GM12878 (cell line): ENCODE results near the gene SIX1. TPM values are rescaled to one million over a fixed set of nuclear protein-coding genes. Genes with fewer than 3 reads are reported as not detected.

ENCODE experiments used
- ATAC-seq: fragments of 200-7000 bp; cut with Tn5 transposase; 3 replicates; pipeline ENCODE4 v1.9.1; 2020; ENCODE audit warnings: mild to moderate bottlenecking, moderate library complexity
- BruUV-seq: library from RNA; stranded (reverse); fragments of 400-500 nt; replicated peaks from 2 replicates; lab custom pipeline; 2021; lab: Mats Ljungman, UMichigan
- CTCF ChIA-PET: fragments of 300-600 bp; sonication (Branson Sonifier 250); formaldehyde crosslinking; extraction: SDS; loops from one replicate; lab custom pipeline; 2021; ENCODE audit warnings: inconsistent platforms; lab: Yijun Ruan, JAX
- POLR2A ChIA-PET: fragments of 350-600 bp; formaldehyde crosslinking; extraction: SDS; loops from one replicate; lab custom pipeline; 2021; ENCODE audit warnings: inconsistent platforms; lab: Charles Lee
- RAD21 ChIA-PET: fragments of 300-600 bp; sonication (Branson Sonifier 250); formaldehyde crosslinking; loops from one replicate; lab custom pipeline; 2023; ENCODE audit warnings: antibody characterized with exemption; ENCODE audit not compliant: unreplicated experiment; lab: Charles Lee
- SMC1A ChIA-PET: fragments of 300-600 bp; sonication (Branson Sonifier 250); formaldehyde crosslinking; loops from one replicate; lab custom pipeline; 2023; ENCODE audit not compliant: unreplicated experiment, uncharacterized antibody; lab: Charles Lee
- DNase-seq: peaks from one replicate; pipeline ENCODE4 v3.0.0-alpha.2; 2011; ENCODE audit warnings: low read depth, low spot score
- FAIRE-seq: peaks from 3 replicates; lab custom pipeline; 2011; peaks lifted over from hg19 to GRCh38; lab: Jason Lieb, UNC
- H2AFZ ChIP-seq: 2 replicates; pipeline ENCODE4 v1.6.0; 2011; ENCODE audit warnings: low read depth, low read length, control low read depth; ENCODE audit not compliant: control insufficient read depth
- H3K27ac ChIP-seq: 2 replicates; pipeline ENCODE4 v1.5.1; 2011; ENCODE audit warnings: control low read depth; ENCODE audit not compliant: control insufficient read depth, insufficient read depth
- H3K27me3 ChIP-seq, 2 experiments: replicated peaks in 1 of 2; 2 replicates each; pipeline versions ENCODE4 v1.6.0 to v1.6.1; 2011; ENCODE audit warnings: low read length in 1 of 2; ENCODE audit not compliant: control insufficient read depth in 2 of 2, insufficient read depth in 2 of 2
- H3K36me3 ChIP-seq, 2 experiments: 2 replicates each; pipeline ENCODE4 v1.5.1; 2011; ENCODE audit warnings: low read length in 1 of 2; ENCODE audit not compliant: control insufficient read depth in 2 of 2, insufficient read depth in 2 of 2
- H3K4me1 ChIP-seq: 2 replicates; pipeline ENCODE4 v1.6.1; 2011; ENCODE audit warnings: mild to moderate bottlenecking, low read length, moderate library complexity, mixed read lengths; ENCODE audit not compliant: control insufficient read depth, insufficient read depth
- H3K4me2 ChIP-seq: 2 replicates; pipeline ENCODE4 v1.6.0; 2011; ENCODE audit warnings: control low read depth; ENCODE audit not compliant: control insufficient read depth, insufficient read depth
- H3K4me3 ChIP-seq: fragments of 200-600 bp; sonication (generic); 2 replicates; pipeline ENCODE4 v1.5.1; 2016
- H3K79me2 ChIP-seq: 2 replicates; pipeline ENCODE4 v1.6.0; 2011; ENCODE audit warnings: low read length; ENCODE audit not compliant: control insufficient read depth, insufficient read depth
- H3K9ac ChIP-seq: 2 replicates; pipeline ENCODE4 v1.8.0; 2011; ENCODE audit warnings: low read length, control low read depth, mixed read lengths; ENCODE audit not compliant: control insufficient read depth, insufficient read depth
- H3K9me3 ChIP-seq: replicated peaks from 3 replicates; pipeline ENCODE4 v1.5.1; 2011; ENCODE audit warnings: mild to moderate bottlenecking, low read length; ENCODE audit not compliant: control insufficient read depth, insufficient read depth
- H4K20me1 ChIP-seq: 2 replicates; pipeline ENCODE4 v1.6.0; 2011; ENCODE audit not compliant: control insufficient read depth, insufficient read depth
- BHLHE40 ChIP-seq, 2 experiments: fragments of 450-650 bp in 1 of 2; IDR thresholded peaks; 2 replicates each; pipeline ENCODE4 v1.6.1; 2011 to 2017; ENCODE audit warnings: low read depth in 2 of 2, borderline replicate concordance in 1 of 2, improper control_type of control experiment in 1 of 2, low read length in 1 of 2, mild to moderate bottlenecking in 1 of 2
- CTCF ChIP-seq, 3 experiments: IDR thresholded peaks in 2 of 3; conservative IDR thresholded peaks in 1 of 3; 2 replicates each; pipeline ENCODE4 v1.5.1; 2011; ENCODE audit warnings: low read depth in 3 of 3, low read length in 3 of 3, mild to moderate bottlenecking in 3 of 3, control low read depth in 2 of 3, moderate library complexity in 2 of 3, inconsistent platforms in 1 of 3, mixed read lengths in 1 of 3; ENCODE audit not compliant: control insufficient read depth in 2 of 3, insufficient read depth in 1 of 3; ENCODE audit errors: extremely low read depth in 1 of 3
- DPF2 ChIP-seq: fragments of 450-650 bp; IDR thresholded peaks from 2 replicates; pipeline ENCODE4 v1.6.1; 2017; ENCODE audit warnings: mild to moderate bottlenecking
- EP300 ChIP-seq, 2 experiments: fragments of 150-350 bp in 1 of 2; IDR thresholded peaks; 2 replicates each; pipeline ENCODE4 v1.6.1; 2011 to 2012; ENCODE audit warnings: low read depth in 2 of 2, low read length in 2 of 2, borderline replicate concordance in 1 of 2, improper control_type of control experiment in 1 of 2, inconsistent platforms in 1 of 2; ENCODE audit not compliant: control insufficient read depth in 1 of 2
- FOXK2 ChIP-seq: fragments of 450-650 bp; IDR thresholded peaks from 2 replicates; pipeline ENCODE4 v1.6.1; 2017; ENCODE audit warnings: mild to moderate bottlenecking, moderate library complexity
- GATAD2B ChIP-seq: fragments of 450-650 bp; conservative IDR thresholded peaks from 2 replicates; pipeline ENCODE4 v1.6.1; 2017; ENCODE audit warnings: low read depth, mild to moderate bottlenecking, moderate library complexity
- HDAC6 ChIP-seq: fragments of 200-600 bp; sonication (generic); IDR thresholded peaks from one replicate; pipeline ENCODE4 v1.8.0; 2017; ENCODE audit warnings: antibody characterized with exemption; ENCODE audit not compliant: unreplicated experiment
- NBN ChIP-seq: fragments of 450-650 bp; IDR thresholded peaks from 2 replicates; pipeline ENCODE4 v1.6.1; 2016
- NR2F1 ChIP-seq: fragments of 450-650 bp; conservative IDR thresholded peaks from 2 replicates; pipeline ENCODE4 v1.6.1; 2017; ENCODE audit warnings: mild to moderate bottlenecking
- PAX5 ChIP-seq: IDR thresholded peaks from 2 replicates; pipeline ENCODE4 v1.6.1; 2011; ENCODE audit warnings: low read depth, low read length, borderline replicate concordance
- RAD21 ChIP-seq: IDR thresholded peaks from 2 replicates; pipeline ENCODE4 v1.6.1; 2011; ENCODE audit warnings: mild to moderate bottlenecking, low read depth, low read length, moderate library complexity; ENCODE audit not compliant: insufficient read depth
- RB1 ChIP-seq: fragments of 450-650 bp; formaldehyde crosslinking; IDR thresholded peaks from 2 replicates; pipeline ENCODE4 v1.6.1; 2017; ENCODE audit warnings: mild to moderate bottlenecking, borderline replicate concordance
- SMAD5 ChIP-seq: IDR thresholded peaks from 2 replicates; pipeline ENCODE4 v1.6.1; 2016; ENCODE audit warnings: antibody characterized with exemption, low read depth
- SMC3 ChIP-seq: IDR thresholded peaks from 2 replicates; pipeline ENCODE4 v1.6.1; 2011; ENCODE audit warnings: low read length, improper control_type of control experiment, borderline replicate concordance
- SPI1 ChIP-seq: IDR thresholded peaks from 2 replicates; pipeline ENCODE4 v1.6.1; 2011; ENCODE audit warnings: low read depth, mild to moderate bottlenecking, low read length, moderate library complexity, borderline replicate concordance; ENCODE audit not compliant: insufficient read depth
- SREBF2 ChIP-seq: IDR thresholded peaks from 2 replicates; pipeline ENCODE4 v1.6.1; 2012; ENCODE audit warnings: mild to moderate bottlenecking, low read length
- STAT1 ChIP-seq: fragments of 450-650 bp; conservative IDR thresholded peaks from 2 replicates; pipeline ENCODE4 v1.6.1; 2014; ENCODE audit warnings: antibody characterized with exemption, mild to moderate bottlenecking
- TARDBP ChIP-seq: IDR thresholded peaks from 2 replicates; pipeline ENCODE4 v1.6.1; 2016; ENCODE audit warnings: borderline replicate concordance
- ZNF384 ChIP-seq: IDR thresholded peaks from 2 replicates; pipeline ENCODE4 v1.6.1; 2012; ENCODE audit warnings: low read depth, mild to moderate bottlenecking, low read length, improper control_type of control experiment, borderline replicate concordance
- WGBS: methylation state at CpG from one replicate; pipeline ENCODE4 v1.1.6; 2016; ENCODE audit warnings: low lambda C conversion rate; ENCODE audit not compliant: insufficient replicate concordance, insufficient coverage; ENCODE audit errors: missing lambda C conversion rate; 5-methylcytosine and 5-hydroxymethylcytosine counted together
- in situ Hi-C: fragments of 300-500 bp; cut with MboI; formaldehyde crosslinking; loops from 9 replicates; pipeline ENCODE4 v1.14.3; 2018; ENCODE audit warnings: mixed read lengths
- intact Hi-C: fragments of 100-400 bp; cut with micrococcal nuclease; formaldehyde crosslinking; loops from one replicate; pipeline ENCODE4 v1.14.2; 2022; ENCODE audit not compliant: unreplicated experiment
- polyA plus RNA-seq, 11 experiments: library from polyadenylated mRNA; depleted of rRNA in 4 of 11; unstranded in 6 of 11; stranded (reverse) in 5 of 11; fragments of >200 nt; fragmentation: Nextera tagmentation in 4 of 11; fragmentation: Illumina TruSeq in 1 of 11; extraction: Ambion mirVana in 4 of 11; extraction: Trizol in 1 of 11; gene quantifications; 1 replicate in 1 of 11; 2 replicates in 10 of 11; pipeline versions ENCODE4 v1.2.1 to v1.2.3, GENCODE V29; 2011 to 2016; ENCODE audit warnings: inconsistent platforms in 2 of 11, missing spikeins in 2 of 11, low read depth in 1 of 11
- total RNA-seq, 4 experiments: library from RNA; depleted of rRNA in 3 of 4; stranded (reverse); fragments of >200 nt in 3 of 4; fragmentation: Illumina TruSeq in 1 of 4; extraction: Trizol in 1 of 4; gene quantifications; 2 replicates each; pipeline versions ENCODE4 v1.2.1 to v1.2.3, GENCODE V29; 2013 to 2021
- TF ChIP-seq, protein P1 (sequence below): IDR thresholded peaks from 2 replicates; pipeline ENCODE4 v1.6.1; 2012; ENCODE audit warnings: low read depth, low read length, improper control_type of control experiment

SIX1 gene
- total and polyA plus RNA-seq, 10 of the 15 experiments (the other 5 are each of a cell fraction or from before 2014, with no cell fraction given), result 0.03 to 0.06 (median 0.05) TPM; not detected in 5

DNA sequence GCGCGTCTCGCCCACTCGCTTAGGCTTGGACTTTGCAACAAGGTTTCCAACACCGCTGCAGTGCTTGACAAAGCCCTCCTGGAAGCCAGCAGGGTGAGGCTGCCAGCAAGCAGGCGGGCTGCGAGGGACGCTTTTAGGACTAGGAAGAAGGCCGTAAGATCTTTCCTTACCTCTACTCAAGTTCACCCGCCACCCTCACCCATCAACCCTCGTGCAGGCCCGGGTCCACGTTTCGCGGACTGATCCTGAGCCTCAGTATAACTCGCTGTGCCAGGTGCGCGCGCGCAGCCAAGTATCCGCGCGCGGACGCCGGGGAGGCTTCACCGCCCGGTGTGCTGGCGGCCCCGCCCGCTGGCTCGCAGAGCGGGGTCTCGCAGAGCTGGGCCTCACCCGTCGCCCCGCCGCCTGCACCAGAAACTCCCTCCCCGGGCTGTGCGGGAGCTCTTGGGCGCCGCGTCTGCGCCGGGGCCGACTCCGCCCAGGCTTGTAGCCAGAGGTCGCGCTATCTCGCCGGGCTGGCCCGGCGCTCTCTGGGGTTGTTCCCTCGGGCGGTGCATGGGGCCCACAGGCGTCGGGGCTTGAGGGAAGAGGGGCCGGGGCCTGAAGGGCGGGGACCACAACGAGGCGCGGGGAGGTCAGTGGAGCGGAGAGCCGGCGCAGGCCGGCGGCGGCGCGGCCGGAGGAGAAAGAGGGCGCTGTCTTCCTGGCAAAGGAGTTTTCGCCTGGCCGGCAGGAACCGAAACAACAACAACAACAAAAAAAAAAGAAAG lies 7.6 kb upstream of the SIX1 start:
- H4K20me1 ChIP-seq, result no peaks in the 10 kb centered on the region
- FAIRE-seq, result no peak
- H3K9ac ChIP-seq, result peak overlapping the region; percentile 61
- H3K9me3 ChIP-seq, result no peaks in the 10 kb centered on the region; the same call in 1 of the 3 replicates
- H3K27ac ChIP-seq, result no peak overlapping the region
- peak overlapping the region; percentile 85 for H3K4me3 ChIP-seq
- ATAC-seq, result peak; percentile 94
- H3K79me2 ChIP-seq, result no peaks in the 10 kb centered on the region
- intact Hi-C loops, result loop anchor here (1.0 to 5.0 kb wide), 2 partner anchors 325 to 368 kb away; partner anchors contain the start of genes SLC38A6 and TRMT5
- no peaks in the 10 kb centered on the region for H3K36me3 ChIP-seq
- CTCF ChIA-PET, result interaction anchor here (0.8 to 1.5 kb wide), 13 partner anchors 9 to 596 kb away, joined by 3 to 8 read pairs (median 4); no protein-coding TSS in a partner anchor
- RAD21 ChIA-PET, result interaction anchor here (1.4 to 1.5 kb wide), 3 partner anchors 159 to 368 kb away, joined by 3 to 5 read pairs (median 5); no protein-coding TSS in a partner anchor
- DNase-seq, result peak; percentile 31
- peaks cover 9% of the 10 kb centered on the region for H3K4me1 ChIP-seq
- no TSS peak for BruUV-seq
- peaks cover 10 to 25% of the 10 kb centered on the region in 2 experiments for H3K27me3 ChIP-seq
- POLR2A ChIA-PET, result no interaction called here
- in situ Hi-C loops, result no loop called here
- SMC1A ChIA-PET, result interaction anchor here (0.6 to 1.5 kb wide), 9 partner anchors 9 to 594 kb away, joined by 3 to 4 read pairs (median 3); no protein-coding TSS in a partner anchor
- peak overlapping the region; percentile 94 for H2AFZ ChIP-seq
- peak overlapping the region; percentile 94 for H3K4me2 ChIP-seq
- 1% methylated on average over 69 of the region's 75 CpGs for WGBS
- TF ChIP-seq TARDBP (0 out of 2 replicates have a peak, but pooled peaks have one; percentile 33), SMC3 (peak; percentile 56; the same call in 1 of the 2 replicates), DPF2 (peak; percentile 33; the same call in 1 of the 2 replicates), RB1 (peak; percentile 37; the same call in 1 of the 2 replicates), CTCF (IDR thresholded peaks at IDR 0.05 in 2 of 3, conservative IDR thresholded peaks at IDR 0.05 in 1 of 3; ENCODE audit: control insufficient read depth in 2 of 3, extremely low read depth in 1 of 3, insufficient read depth in 1 of 3, low read depth in 3 of 3, low read length in 3 of 3) (peak; percentile 51 to 75 (median 58); a peak in 5 of 6 replicates), SREBF2 (no peak), NR2F1 (0 out of 2 replicates have a peak, but pooled peaks have one; percentile 28), NBN (0 out of 2 replicates have a peak, but pooled peaks have one; percentile 60), EP300 (IDR thresholded peaks at IDR 0.05; ENCODE audit: borderline replicate concordance in 1 of 2, control insufficient read depth in 1 of 2, low read depth in 2 of 2, low read length in 2 of 2) (no peak), HDAC6 (peak; percentile 95), BHLHE40 (IDR thresholded peaks at IDR 0.05; ENCODE audit: borderline replicate concordance in 1 of 2, low read depth in 2 of 2, low read length in 1 of 2) (peak in 1 of 2 experiments; percentile 14; a peak in 2 of 4 replicates), STAT1 (no peak), SMAD5 (0 out of 2 replicates have a peak, but pooled peaks have one; percentile 31), FOXK2 (peak; percentile 56), SPI1 (peak; percentile 25; the same call in 1 of the 2 replicates), GATAD2B (0 out of 2 replicates have a peak, but pooled peaks have one; percentile 33), RAD21 (peak; percentile 57), ZNF384 (peak; percentile 93), PAX5 (peak; percentile 66; the same call in 1 of the 2 replicates)
- TF ChIP-seq, protein P1, sequence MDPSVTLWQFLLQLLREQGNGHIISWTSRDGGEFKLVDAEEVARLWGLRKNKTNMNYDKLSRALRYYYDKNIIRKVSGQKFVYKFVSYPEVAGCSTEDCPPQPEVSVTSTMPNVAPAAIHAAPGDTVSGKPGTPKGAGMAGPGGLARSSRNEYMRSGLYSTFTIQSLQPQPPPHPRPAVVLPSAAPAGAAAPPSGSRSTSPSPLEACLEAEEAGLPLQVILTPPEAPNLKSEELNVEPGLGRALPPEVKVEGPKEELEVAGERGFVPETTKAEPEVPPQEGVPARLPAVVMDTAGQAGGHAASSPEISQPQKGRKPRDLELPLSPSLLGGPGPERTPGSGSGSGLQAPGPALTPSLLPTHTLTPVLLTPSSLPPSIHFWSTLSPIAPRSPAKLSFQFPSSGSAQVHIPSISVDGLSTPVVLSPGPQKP, result 0 out of 2 replicates have a peak, but pooled peaks have one; percentile 7
